ENCODE measurements around the gene F10. TPM values are rescaled to one million over a fixed set of nuclear protein-coding genes. Genes with fewer than 3 reads are reported as not detected.
A peak's percentile ranks its signal among the peaks of the same experiment; 100 is the strongest.

Gene F10
- total RNA-seq, 3 donors from 2014 or later (not counting 1 experiment from before 2014, with no cell fraction given): not detected

DNA sequence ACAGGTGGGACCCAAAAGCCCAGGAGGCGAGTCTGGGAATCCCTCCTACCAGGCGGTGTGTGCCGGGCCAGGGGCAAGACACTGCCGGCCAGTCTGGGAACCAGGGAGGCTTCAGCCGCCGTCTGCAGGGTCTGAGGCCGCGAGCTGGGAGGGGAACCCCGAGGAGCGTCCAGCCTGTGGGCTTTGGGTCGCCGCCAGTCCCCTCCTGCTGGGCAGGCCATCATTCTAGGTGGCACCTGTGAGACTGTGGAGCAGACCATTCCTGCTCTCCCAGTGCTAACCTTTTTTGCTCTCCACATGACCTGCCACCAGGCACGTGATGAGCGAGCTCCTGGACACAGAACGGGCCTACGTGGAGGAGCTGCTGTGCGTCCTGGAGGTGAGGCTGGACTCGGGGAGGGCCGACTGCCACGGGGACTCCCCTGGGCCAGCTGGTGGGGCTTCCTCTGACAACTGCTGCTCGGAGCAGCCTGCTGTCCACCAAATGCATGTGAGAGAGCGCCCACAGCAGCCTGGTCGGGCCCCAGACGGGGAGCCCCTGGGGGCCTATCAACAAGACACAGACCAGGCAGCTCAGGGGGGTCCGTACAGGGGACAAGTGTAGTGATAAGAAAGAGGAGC is 41.6 kb upstream of the F10 start:
- H3K36me3 Mint-ChIP-seq: no peaks in the 10 kb centered on the region
- H3K27me3 Mint-ChIP-seq (ENCODE audit: low read depth in 2 of 2): no peaks in the 10 kb centered on the region
- Histone ChIP-seq H3K27ac (ENCODE audit: low read length) (no peak overlapping the region), H3K36me3 (ENCODE audit: control insufficient read depth, insufficient read depth, low read length) (no peaks in the 10 kb centered on the region), H3K9me3 (ENCODE audit: control insufficient read depth, insufficient read depth, low read length) (no peaks in the 10 kb centered on the region), H3K4me3 (ENCODE audit: low read length) (no peak overlapping the region), H3K4me1 (ENCODE audit: control insufficient read depth, insufficient read depth, low read length) (no peaks in the 10 kb centered on the region), H3K27me3 (ENCODE audit: control insufficient read depth, insufficient read depth, low read length) (no peaks in the 10 kb centered on the region)
- peak in 1 of 3 donors; percentile 12 for ATAC-seq
- no peak for DNase-seq
- TF ChIP-seq, protein P1, sequence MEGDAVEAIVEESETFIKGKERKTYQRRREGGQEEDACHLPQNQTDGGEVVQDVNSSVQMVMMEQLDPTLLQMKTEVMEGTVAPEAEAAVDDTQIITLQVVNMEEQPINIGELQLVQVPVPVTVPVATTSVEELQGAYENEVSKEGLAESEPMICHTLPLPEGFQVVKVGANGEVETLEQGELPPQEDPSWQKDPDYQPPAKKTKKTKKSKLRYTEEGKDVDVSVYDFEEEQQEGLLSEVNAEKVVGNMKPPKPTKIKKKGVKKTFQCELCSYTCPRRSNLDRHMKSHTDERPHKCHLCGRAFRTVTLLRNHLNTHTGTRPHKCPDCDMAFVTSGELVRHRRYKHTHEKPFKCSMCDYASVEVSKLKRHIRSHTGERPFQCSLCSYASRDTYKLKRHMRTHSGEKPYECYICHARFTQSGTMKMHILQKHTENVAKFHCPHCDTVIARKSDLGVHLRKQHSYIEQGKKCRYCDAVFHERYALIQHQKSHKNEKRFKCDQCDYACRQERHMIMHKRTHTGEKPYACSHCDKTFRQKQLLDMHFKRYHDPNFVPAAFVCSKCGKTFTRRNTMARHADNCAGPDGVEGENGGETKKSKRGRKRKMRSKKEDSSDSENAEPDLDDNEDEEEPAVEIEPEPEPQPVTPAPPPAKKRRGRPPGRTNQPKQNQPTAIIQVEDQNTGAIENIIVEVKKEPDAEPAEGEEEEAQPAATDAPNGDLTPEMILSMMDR (IDR thresholded peaks at IDR 0.05): no peak
- no peak overlapping the region for H3K27ac Mint-ChIP-seq
- 89% methylated on average over 24 of the region's 25 CpGs for WGBS (ENCODE audit: insufficient coverage)
- H3K4me3 Mint-ChIP-seq: no peak overlapping the region
- H3K4me1 Mint-ChIP-seq: no peaks in the 10 kb centered on the region
- intact Hi-C loops (cut with micrococcal nuclease): no loop called here
- H3K9me3 Mint-ChIP-seq: no peaks in the 10 kb centered on the region

DNA sequence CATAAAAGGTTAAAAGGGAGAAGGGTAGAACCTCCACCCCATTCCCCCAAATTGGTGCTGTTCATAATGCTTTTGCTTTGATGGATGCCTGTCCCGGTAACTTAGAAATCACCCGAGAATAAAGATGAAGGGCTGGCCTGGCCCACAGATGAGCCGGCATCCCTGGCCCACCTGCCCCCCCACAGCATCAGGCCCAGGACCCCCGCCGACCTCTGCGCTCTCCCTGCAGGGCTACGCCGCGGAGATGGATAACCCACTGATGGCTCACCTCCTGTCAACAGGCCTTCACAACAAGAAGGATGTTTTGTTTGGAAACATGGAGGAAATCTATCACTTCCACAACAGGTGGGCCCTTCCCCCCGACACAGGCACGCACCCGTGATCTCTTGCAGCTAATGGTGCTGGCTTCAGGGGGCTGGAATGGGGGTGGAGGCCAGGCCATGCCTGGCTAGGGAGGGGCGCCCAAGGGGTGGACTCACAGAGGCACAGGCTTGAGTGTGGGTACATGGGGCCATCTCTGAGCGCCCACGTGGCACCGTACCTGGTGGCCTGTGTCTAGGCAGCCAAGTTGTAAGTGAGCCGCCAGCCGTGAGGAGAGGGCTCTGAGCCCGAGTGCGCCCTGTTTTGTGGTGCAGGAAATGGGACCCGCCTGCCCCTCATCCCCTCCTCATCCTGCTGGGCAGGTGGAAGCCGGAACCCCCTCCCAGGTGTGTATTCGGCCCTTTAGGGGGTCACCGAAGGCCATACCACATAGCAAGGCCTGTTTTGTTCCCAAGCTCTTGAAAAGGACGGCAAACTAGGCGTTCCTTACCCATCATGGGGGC is 40.2 kb upstream of the F10 start:
- intact Hi-C loops (cut with micrococcal nuclease): no loop called here
- Mint-ChIP-seq H3K4me1 (no peaks in the 10 kb centered on the region), H3K27ac (no peak overlapping the region), H3K4me3 (no peak overlapping the region), H3K36me3 (no peaks in the 10 kb centered on the region), H3K9me3 (no peaks in the 10 kb centered on the region), H3K27me3 (ENCODE audit: low read depth in 2 of 2) (no peaks in the 10 kb centered on the region)
- ATAC-seq: no peak
- DNase-seq: no peak
- Histone ChIP-seq H3K4me3 (ENCODE audit: low read length) (no peak overlapping the region), H3K4me1 (ENCODE audit: control insufficient read depth, insufficient read depth, low read length) (no peaks in the 10 kb centered on the region), H3K9me3 (ENCODE audit: control insufficient read depth, insufficient read depth, low read length) (no peaks in the 10 kb centered on the region), H3K27me3 (ENCODE audit: control insufficient read depth, insufficient read depth, low read length) (no peaks in the 10 kb centered on the region), H3K36me3 (ENCODE audit: control insufficient read depth, insufficient read depth, low read length) (no peaks in the 10 kb centered on the region), H3K27ac (ENCODE audit: low read length) (no peak overlapping the region)
- WGBS (ENCODE audit: insufficient coverage): 88% methylated on average over 26 of the region's 26 CpGs
- TF ChIP-seq, protein P1 (IDR thresholded peaks at IDR 0.05): no peak

DNA sequence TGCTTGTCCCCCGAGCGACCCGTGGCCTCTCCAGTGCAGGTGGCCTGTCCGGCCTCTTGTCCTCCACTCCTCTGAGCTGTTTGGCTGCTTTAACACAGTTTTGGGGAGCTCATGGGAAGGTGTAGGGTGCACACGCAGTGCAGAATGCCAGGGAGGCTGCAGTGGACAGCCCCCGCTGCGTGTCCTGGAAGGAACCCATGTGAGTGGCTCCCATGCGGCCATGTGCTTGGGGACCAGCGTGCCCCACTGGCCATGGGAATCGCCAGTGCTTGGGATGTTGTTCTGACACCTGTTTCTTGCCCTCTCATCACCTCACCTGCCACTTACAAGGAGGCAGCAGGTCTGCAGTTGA is 39.6 kb upstream of the F10 start:
- H3K36me3 Mint-ChIP-seq: no peaks in the 10 kb centered on the region

More for the DNA sequence above, 39.6 kb upstream of the F10 start:
- Mint-ChIP-seq H3K4me3 (no peak overlapping the region), H3K9me3 (no peaks in the 10 kb centered on the region), H3K27ac (no peak overlapping the region), H3K27me3 (ENCODE audit: low read depth in 2 of 2) (no peaks in the 10 kb centered on the region), H3K4me1 (no peaks in the 10 kb centered on the region)
- WGBS (ENCODE audit: insufficient coverage): 85% methylated on average over 10 of the region's 10 CpGs
- no peaks in the 10 kb centered on the region for H3K9me3 ChIP-seq (ENCODE audit: control insufficient read depth, insufficient read depth, low read length)
- H3K36me3 ChIP-seq (ENCODE audit: control insufficient read depth, insufficient read depth, low read length): no peaks in the 10 kb centered on the region
- no peaks in the 10 kb centered on the region for H3K4me1 ChIP-seq (ENCODE audit: control insufficient read depth, insufficient read depth, low read length)
- no peak for DNase-seq
- H3K27ac ChIP-seq (ENCODE audit: low read length): no peak overlapping the region
- intact Hi-C loops (cut with micrococcal nuclease): no loop called here
- ATAC-seq: no peak
- TF ChIP-seq, protein P1 (IDR thresholded peaks at IDR 0.05): no peak
- H3K27me3 ChIP-seq (ENCODE audit: control insufficient read depth, insufficient read depth, low read length): no peaks in the 10 kb centered on the region
- no peak overlapping the region for H3K4me3 ChIP-seq (ENCODE audit: low read length)
